Peyer's patch (tissue), 4 donors: ENCODE measurements around the gene WFDC12.

Experiments used
- POLR2A ChIP-seq, 2 donors: fragments of 450-650 bp; IDR thresholded peaks; one replicate each; pipeline ENCODE4 v1.5.1; 2017; ENCODE audit warnings: antibody characterized with exemption in 2 of 2, mild to moderate bottlenecking in 2 of 2, moderate library complexity in 2 of 2
- TF ChIP-seq, protein P1 (sequence below), 6 experiments: fragments of 450-650 bp in 4 of 6; fragments of 200-600 bp in 2 of 6; sonication (generic) in 1 of 6; IDR thresholded peaks; one replicate each; pipeline ENCODE4 v1.5.1; 2017 to 2019; ENCODE audit warnings: antibody characterized with exemption in 6 of 6, mild to moderate bottlenecking in 3 of 6, moderate library complexity in 1 of 6

DNA sequence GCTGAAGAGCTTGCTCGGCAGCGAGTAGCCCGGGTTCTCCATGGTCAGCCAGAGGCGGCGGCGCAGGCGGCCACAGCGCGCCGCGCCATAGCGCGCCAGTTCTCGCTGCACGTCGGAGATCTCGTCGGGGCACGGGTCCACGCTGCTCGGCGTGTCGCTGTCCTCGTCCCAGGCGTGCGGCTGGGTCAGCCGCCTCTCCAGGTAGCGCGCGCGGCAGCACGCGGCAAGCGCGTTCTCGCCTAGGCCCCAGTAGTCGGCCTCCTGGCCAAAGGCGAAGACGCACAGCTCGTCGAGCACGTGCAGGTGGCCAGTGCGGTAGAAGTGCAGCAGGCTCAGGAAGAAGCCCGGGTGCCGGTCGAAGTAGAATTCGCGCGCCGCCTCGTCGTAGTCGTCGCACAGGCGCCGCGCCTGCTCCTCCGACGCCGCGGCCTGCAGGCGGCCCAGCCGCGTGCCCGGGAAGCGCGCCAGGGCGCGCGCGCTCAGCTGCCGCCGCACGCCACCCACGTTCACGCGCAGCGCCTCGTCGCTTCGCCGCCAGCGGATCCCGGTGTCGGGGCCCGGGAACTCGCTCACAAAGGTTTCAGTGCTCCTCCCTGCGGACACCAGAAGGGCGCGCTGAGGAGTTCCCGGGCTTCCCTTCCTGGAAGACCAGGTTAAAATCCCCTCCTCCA is 26.0 kb downstream of the WFDC12 start:
- TF ChIP-seq, protein P1, sequence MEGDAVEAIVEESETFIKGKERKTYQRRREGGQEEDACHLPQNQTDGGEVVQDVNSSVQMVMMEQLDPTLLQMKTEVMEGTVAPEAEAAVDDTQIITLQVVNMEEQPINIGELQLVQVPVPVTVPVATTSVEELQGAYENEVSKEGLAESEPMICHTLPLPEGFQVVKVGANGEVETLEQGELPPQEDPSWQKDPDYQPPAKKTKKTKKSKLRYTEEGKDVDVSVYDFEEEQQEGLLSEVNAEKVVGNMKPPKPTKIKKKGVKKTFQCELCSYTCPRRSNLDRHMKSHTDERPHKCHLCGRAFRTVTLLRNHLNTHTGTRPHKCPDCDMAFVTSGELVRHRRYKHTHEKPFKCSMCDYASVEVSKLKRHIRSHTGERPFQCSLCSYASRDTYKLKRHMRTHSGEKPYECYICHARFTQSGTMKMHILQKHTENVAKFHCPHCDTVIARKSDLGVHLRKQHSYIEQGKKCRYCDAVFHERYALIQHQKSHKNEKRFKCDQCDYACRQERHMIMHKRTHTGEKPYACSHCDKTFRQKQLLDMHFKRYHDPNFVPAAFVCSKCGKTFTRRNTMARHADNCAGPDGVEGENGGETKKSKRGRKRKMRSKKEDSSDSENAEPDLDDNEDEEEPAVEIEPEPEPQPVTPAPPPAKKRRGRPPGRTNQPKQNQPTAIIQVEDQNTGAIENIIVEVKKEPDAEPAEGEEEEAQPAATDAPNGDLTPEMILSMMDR (IDR thresholded peaks at IDR 0.05) = no peak
- TF ChIP-seq POLR2A (IDR thresholded peaks at IDR 0.05) = no peak
